ENCODE results near the gene WDR44.
A peak's percentile ranks its signal among the peaks of the same experiment; 100 is the strongest.
"Not testable (repeated sequence)": the region's sequence is repeated elsewhere in the genome, so short reads cannot be mapped to it uniquely, and the experiment has no call there.

Gene WDR44

DNA sequence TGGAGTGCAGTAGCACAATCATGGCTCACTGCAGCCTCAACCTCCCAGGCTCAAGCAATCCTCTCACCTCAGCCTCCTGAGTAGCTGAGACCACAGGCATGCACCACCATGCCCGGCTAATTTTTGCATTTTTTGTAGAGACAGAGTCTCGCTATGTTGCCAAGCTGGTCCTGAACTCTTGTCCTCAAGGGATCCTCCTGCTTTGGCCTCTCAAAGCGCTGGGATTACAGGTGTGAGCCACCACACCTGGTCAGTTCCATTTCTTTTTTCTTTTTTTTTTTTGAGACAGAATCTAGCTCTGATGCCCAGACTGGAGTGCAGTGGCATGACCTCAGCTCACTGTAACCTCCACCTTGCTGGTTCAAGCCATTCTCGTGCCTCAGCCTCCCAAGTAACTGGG, 136.5 kb downstream of the WDR44 start:
- DNase-seq (ENCODE audit: low spot score), result not testable (repeated sequence)

- no peak for DNase-seq (ENCODE audit: low spot score)
Measured at GRCh38 chrX:118484216-118484903, 138.5 kb downstream of the WDR44 start.

DNA sequence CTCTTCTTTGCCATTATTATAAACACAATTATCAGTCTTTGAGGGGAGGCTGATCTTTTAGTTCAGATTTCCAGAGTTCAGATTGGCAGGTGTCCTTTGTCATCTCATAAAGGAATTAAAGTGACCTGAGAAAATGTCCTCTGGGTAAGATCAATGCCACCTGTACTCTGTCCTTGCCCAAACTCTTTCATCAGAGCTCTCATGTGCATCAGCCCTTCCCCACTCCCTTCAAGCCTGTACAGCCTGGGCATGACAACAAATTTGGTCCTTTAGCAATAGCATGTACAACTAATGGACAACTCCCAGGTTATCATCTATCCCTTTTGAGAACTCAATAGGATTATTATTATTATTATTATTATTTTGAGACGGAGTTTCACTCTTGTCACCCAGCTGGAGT, 140.8 kb downstream of the WDR44 start:
- not testable (repeated sequence) for DNase-seq (ENCODE audit: low spot score)

DNA sequence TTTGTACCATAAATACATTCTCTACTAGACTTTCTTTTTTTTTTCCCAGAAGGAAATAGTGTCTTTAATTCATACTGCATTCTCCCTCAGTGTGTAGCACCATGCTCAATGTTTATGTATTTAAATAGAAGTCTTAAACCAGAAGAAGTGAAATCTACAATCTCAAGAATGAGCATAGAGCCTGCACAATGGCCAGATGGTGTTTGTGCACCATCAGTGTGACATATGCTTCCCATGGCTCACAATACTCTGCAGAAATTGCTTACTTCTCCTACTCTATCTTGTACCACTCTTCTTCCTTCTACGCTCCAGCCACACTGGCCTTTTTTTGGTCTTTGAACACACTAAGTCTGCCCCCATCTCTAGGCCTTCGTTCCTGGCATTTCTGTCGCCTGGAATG, 147.1 kb downstream of the WDR44 start:
- DNase-seq (ENCODE audit: low spot score), result no peak

GRCh38 chrX:118493653-118494297, 147.9 kb downstream of the WDR44 start:
- DNase-seq (ENCODE audit: low spot score), result no peak

DNA sequence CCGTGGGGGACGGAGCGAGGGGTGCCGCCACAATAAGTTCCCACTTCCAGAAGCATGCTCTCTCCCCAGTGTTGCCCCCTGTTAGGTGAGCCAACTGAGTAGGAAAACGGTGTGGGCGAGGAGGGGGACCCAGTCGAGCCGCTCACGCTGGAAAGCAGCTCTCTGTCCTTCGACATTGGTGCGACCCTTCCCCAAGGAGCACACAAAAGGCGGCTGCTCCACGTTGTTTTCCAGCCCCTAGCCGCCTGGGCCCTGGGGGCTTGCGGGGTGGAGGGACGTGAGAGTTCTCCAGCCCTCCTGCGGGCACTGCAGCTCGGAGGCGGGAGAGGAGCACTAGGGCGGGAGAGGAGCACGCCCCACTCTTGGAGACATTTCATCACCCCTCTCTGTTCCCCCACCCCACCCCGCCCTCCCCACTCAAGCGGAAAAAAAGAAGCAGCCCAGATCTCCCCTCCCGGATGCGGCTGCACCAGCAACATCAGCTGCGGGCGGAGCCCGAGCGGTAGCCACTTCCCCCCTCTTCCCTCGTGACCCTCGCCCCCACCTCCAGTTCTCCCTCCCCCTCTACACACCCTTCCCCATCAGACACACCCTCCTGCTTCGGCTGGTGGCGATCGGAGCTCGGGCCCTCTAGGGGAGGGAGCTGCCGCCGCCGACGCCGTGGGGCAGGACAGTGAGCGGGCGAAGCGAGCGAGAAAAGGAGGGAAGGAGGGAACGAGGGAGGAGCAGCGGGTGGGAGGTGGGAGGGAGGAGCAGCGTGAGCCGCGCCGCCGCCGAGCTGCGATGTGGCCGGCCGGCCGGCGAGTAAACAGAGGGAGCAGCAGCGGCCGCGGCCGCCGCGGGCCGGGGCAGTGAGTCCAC, 149.4 kb downstream of the WDR44 start, which contains the start of gene DOCK11:
Gene DOCK11 (plus strand): TSS at position 755 of the 861 bp plus-strand sequence. CDS start 157 bp downstream, outside the sequence.
- peak; percentile 19 for DNase-seq (ENCODE audit: low spot score)

DNA sequence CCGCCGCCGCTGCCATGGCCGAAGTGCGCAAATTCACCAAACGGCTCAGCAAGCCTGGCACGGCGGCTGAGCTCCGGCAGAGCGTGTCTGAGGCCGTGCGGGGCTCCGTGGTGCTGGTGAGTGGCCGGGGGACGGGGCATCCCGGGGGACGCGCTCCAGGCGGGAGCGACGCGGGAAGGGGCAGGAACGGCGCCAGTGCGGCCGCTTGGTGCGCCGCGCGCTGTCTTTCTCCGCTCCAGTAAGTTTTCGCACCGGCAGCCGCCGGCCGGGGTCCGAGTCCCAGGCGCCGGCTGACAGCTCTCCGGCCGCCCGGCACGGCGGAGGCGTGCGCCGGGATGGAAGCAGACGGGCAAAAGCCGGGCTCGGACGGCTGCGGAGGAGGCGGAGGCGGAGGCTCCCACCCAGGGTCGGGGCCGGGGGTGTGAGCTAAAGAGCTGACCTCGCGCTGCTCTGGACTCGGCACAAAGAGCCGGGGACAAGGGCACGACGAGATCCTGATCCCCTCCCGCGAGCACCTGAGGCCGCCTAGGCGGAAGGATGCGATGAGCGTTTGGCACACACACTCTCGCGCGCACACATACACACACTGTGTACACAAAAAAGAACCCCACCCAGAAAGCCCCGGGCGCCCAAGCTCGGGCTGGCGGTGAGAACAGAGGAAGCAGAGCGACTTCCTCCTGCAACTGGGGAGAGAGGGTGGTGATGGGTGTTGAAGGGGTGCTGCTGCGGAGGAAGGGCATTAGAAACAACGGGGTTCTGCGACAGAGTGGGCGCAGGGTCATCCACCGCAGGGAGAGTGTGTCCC, 150.3 kb downstream of the WDR44 start:
- no peak for DNase-seq (ENCODE audit: low spot score)

GRCh38 chrX:118496763-118497079, 150.8 kb downstream of the WDR44 start:
- DNase-seq (ENCODE audit: low spot score), result no peak

- DNase-seq (ENCODE audit: low spot score), result no peak
Measured at GRCh38 chrX:118497180-118497818, 151.4 kb downstream of the WDR44 start.

- DNase-seq (ENCODE audit: low spot score), result no peak
Measured at GRCh38 chrX:118498351-118498750, 152.4 kb downstream of the WDR44 start.

DNA sequence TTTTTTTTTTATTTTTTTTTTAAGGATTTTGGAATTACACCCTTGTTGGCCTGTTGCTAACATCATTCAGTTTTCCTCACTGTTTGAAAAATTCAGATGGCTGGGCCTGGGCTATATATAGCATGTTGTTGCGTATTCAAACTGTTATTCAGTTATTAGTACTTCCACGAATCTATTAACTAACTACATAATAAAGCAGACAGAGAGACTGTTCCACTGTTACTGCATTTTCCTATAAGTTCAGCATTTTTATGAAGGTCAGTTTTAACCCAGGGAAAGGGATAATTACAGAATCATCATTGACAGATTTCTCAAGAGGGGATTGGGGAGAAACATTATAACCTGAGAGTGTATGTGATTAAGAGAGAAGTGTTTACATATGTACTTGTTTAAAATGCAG, 152.8 kb downstream of the WDR44 start:
- DNase-seq (ENCODE audit: low spot score), result no peak

- no peak for DNase-seq (ENCODE audit: low spot score)
Measured at GRCh38 chrX:118499295-118499694, 153.4 kb downstream of the WDR44 start.

Data from HuH-7.5 (cell line).